NCI-H2196 treated with DMSO at 0.1 percent for 48 hours (cell line): ENCODE measurements around the gene FOXO6.
"Not testable (repeated sequence)": the region's sequence is repeated elsewhere in the genome, so short reads cannot be mapped to it uniquely, and the experiment has no call there.

Experiments
- DNase-seq: peaks from one replicate; lab custom pipeline; 2025; ENCODE audit not compliant: unreplicated experiment; lab: John Stamatoyannopoulos, UW

FOXO6 gene

DNA sequence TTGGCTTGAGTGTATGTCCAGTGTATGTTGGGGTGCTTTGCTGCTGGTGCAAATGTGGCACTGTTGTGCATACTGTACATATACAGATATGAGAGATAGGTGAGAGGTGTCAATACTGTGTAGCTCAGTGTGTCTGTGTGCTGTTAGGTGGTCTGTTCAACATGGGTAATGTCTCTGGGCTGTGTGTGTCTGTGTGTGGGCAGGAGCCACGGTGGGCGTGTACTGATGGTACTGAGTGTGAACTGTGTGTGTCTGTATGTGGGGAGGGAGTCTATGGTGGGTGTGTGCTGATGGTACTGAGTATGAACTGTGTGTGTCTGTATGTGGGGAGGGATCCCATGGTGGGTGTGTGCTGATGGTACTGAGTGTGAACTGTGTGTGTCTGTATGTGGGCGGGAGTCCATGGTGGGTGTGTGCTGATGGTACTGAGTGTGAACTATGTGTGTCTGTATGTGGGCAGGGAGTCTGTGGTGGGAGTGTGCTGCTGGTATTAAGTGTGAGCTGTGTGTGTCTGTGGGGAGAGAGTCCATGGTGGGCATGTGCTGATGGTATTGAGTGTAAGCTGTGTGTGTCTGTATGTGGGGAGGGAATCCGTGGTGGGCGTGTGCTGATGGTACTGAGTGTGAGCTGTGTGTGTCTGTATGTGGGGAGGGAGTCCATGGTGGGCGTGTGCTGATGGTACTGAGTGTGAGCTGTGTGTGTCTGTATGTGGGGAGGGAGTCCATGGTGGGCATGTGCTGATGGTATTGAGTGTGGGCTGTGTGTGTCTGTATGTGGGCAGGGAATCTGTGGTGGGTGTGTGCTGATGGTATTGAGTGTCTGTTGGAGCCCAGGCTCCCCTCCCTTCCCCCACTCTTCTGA, 32.2 kb upstream of the FOXO6 start:
- no peak for DNase-seq

- no peak for DNase-seq
Measured at GRCh38 chr1:41329662-41330587, 31.3 kb upstream of the FOXO6 start.

DNA sequence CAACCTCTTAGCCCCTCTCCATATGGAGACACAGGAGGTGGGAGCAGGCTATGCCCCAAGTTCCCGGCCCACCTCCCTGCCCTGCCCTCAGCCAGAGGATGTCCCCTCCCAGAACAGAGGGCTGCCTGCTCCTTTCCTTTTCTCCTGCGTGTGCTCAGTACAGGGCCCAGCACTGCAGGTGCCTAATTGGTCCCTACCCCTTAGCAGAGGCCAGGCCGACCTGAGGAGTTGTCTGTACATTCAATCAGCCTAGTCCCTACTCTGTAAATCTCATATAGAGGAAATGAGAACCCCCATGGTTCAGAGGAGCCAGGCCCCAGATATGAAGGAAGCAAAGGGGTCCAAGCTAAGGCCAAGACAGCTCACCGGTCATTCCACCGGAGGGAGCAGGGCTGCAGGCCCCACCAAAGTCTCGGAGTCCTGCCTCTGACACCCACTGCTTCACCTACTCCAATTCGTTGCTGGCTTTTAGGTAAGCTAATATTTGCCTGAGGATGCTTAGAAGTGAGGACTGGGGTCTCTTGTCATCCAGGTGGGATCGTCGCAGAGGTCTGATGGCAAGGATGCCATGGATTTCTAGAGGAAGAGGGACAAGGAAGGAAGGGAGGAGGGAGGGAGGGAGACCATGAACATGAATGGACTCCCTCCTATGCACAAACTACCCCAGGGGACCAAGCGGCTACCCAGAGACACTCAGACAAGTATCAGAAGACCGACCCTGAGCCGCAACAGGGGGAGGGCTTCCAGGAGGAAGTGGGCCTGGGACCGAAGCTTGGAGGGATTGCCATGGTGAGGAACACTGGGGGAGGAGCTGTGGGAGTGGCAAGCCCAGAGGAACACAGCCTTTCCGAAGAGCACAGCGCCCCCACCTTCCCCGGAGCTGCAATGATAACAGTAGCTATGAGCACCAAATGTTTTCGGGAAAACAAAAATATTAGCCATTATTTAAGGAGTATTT, 30.4 kb upstream of the FOXO6 start:
- DNase-seq: no peak

DNA sequence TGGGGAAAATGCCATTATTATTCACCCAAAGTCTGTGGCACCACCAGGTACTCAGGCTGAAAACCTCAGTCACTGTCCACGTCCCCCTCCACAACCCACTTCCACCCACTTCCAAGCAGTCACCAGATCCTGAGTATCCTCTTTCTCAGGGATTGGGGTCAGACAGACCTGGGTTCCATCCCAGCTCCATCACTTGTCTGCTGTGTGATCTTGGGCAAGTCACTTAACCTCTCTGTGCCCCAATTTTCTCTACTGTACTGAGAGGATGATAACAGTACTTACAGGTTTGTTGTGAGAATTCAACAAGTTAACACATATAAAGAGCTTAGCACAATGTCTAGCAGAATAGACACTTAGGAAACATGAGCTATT, 29.7 kb upstream of the FOXO6 start:
- DNase-seq: no peak

DNA sequence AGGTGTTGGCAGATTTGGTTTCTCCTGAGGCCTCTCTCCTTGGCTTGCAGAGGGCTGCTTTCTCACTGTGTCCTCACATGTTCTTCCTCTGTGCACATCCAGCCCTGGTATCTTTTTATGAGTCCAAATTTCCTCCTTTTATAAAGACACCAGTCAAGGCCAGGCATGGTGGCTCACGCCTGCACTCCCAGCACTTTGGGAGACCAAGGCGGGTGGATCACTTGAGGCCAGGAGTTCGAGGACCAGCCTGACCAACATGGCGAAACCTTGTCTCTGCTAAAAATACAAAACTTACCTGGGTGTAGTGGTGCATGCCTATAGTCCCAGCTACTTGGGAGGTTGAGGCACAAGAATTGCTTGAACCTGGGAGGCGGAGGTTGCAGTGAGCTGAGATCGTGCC, 29.1 kb upstream of the FOXO6 start:
- DNase-seq: not testable (repeated sequence)

- DNase-seq: no peak
Measured at GRCh38 chr1:41333146-41333784, 28.0 kb upstream of the FOXO6 start.

- no peak for DNase-seq
Measured at GRCh38 chr1:41338820-41339219, 22.4 kb upstream of the FOXO6 start.

DNA sequence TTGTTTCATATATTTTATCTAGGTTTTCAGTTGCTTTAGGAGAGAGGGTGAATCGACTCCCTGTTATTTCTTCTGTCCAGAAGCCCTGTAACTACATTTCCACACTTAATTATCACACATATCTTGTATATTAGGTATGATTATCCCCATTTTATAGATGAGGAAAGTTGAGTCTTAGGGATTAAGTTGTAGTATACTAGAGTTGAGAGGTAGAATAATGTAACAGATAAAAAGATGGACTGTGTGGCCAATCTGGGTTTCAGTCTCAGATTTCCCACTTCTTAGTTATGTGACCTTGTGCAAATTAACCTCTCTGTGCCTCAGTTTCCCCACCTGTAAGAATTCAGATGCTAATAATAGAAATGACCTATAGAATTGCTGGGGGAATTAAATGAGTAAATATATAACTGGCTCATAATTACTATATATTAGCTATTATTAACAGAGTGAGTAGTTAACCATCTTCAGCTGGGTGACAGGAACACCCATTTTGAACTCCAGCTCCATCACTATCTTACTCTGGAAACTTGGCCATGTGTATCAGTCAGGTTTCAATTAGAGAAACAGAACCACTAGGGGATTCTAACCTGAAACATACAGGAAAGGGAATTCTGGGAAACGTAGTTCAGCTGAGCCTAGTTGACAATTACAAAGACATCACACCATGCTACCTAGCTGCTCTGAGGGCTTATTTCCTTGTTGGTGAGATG, 20.4 kb upstream of the FOXO6 start:
- no peak for DNase-seq

DNA sequence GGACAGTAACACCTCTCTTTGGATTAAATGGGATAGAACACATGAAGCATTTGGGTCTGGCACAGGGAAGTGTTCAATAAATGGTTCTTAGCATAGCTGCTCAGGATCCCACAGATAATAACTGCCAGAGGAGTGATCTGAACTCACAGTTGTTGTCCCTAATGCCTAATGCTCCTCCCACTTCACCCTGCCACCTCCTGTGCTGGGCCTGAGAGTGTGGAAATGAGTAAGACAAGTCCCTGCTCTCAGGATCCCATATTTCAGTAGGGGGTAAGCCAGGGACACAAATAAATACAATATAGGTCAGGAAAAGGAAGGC, 19.9 kb upstream of the FOXO6 start:
- no peak for DNase-seq

GRCh38 chr1:41341772-41342562, 19.3 kb upstream of the FOXO6 start:
- DNase-seq: no peak

- no peak for DNase-seq
Measured at GRCh38 chr1:41342774-41343355, 18.4 kb upstream of the FOXO6 start.

- DNase-seq: no peak
Measured at GRCh38 chr1:41343790-41344699, 17.2 kb upstream of the FOXO6 start.

- DNase-seq: no peak
Measured at GRCh38 chr1:41344708-41345159, 16.5 kb upstream of the FOXO6 start.

- DNase-seq: no peak
Measured at GRCh38 chr1:41345434-41346075, 15.7 kb upstream of the FOXO6 start.

DNA sequence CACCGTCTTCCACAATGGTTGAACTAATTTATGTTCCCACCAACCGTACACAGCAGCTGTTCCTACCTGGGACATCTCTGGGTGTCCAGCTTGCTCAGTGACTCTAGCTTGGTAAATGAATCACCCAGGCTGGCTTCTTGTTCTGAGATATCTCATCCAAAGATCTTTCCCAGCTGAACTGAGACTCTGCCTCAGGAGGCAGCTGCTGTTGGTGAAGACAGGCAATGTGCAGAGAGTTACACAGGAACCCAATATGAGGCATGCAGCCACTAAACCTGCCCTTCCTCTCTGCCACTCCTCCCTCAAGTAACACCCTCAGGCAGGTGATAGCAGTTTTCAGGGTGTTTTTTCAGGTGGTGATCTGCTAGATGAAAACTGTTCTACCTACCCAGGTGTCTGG, 14.0 kb upstream of the FOXO6 start:
- DNase-seq: no peak

GRCh38 chr1:41348394-41348793, 12.8 kb upstream of the FOXO6 start:
- no peak for DNase-seq

- no peak for DNase-seq
Measured at GRCh38 chr1:41349361-41350054, 11.7 kb upstream of the FOXO6 start.
